Suprapubic skin (tissue), 4 donors: ENCODE results near the gene ZNF213. TPM values are rescaled to one million over a fixed set of nuclear protein-coding genes. Genes with fewer than 3 reads are reported as not detected.

Experiments used
- DNase-seq, 2 donors: peaks; one replicate each; pipeline ENCODE4 v3.0.0-alpha.2; 2019; ENCODE audit warnings: low spot score in 2 of 2
- H3K27ac ChIP-seq: fragments of 200-600 bp; sonication (generic); one replicate; pipeline ENCODE4 v1.5.1; 2019
- H3K27me3 ChIP-seq: fragments of 200-600 bp; sonication (generic); one replicate; pipeline ENCODE4 v1.5.1; 2019
- H3K36me3 ChIP-seq: fragments of 200-600 bp; sonication (generic); one replicate; pipeline ENCODE4 v1.5.1; 2019
- H3K4me1 ChIP-seq: fragments of 200-600 bp; sonication (generic); one replicate; pipeline ENCODE4 v1.5.1; 2019
- H3K4me3 ChIP-seq: fragments of 200-600 bp; sonication (generic); one replicate; pipeline ENCODE4 v1.5.1; 2019; ENCODE audit warnings: mild to moderate bottlenecking
- H3K9me3 ChIP-seq: fragments of 200-600 bp; sonication (generic); one replicate; pipeline ENCODE4 v1.5.1; 2019
- CTCF ChIP-seq, 2 donors: fragments of 200-600 bp in 1 of 2; fragments of 450-650 bp in 1 of 2; sonication (generic) in 1 of 2; IDR thresholded peaks; one replicate each; pipeline ENCODE4 v1.5.1; 2016 to 2019; ENCODE audit warnings: antibody characterized with exemption in 2 of 2, mild to moderate bottlenecking in 1 of 2, moderate library complexity in 1 of 2
- EP300 ChIP-seq: sonication (generic); formaldehyde crosslinking; IDR thresholded peaks from one replicate; pipeline ENCODE4 v1.6.1; 2017; ENCODE audit warnings: antibody characterized with exemption
- POLR2A ChIP-seq, 2 donors: fragments of 450-650 bp; IDR thresholded peaks; one replicate each; pipeline ENCODE4 v1.6.1; 2017; ENCODE audit warnings: antibody characterized with exemption in 2 of 2, mild to moderate bottlenecking in 2 of 2, moderate library complexity in 2 of 2
- POLR2AphosphoS5 ChIP-seq, 3 donors: sonication (generic); formaldehyde crosslinking; IDR thresholded peaks; one replicate each; pipeline ENCODE4 v1.6.1; 2017; ENCODE audit warnings: antibody characterized with exemption in 3 of 3
- WGBS: methylation state at CpG from one replicate; pipeline ENCODE4 v1.1.5; 2018; 5-methylcytosine and 5-hydroxymethylcytosine counted together
- total RNA-seq, 4 donors: library from RNA; depleted of rRNA; stranded (reverse); fragments of >200 nt; gene quantifications; one replicate each; pipeline ENCODE4 v1.1.0, GENCODE V29; 2016

ZNF213 gene
- total RNA-seq, 4 donors from 2014 or later, result 14.0 to 18.0 (median 16.4) TPM

GRCh38 chr16:3144321-3144983 is 9.6 kb downstream of the ZNF213 start:
- 58% methylated on average over 5 of the region's 18 CpGs for WGBS
- H3K4me1 ChIP-seq, result peaks cover 3% of the 10 kb centered on the region
- H3K4me3 ChIP-seq, result no peak overlapping the region
- H3K36me3 ChIP-seq, result peaks cover 32% of the 10 kb centered on the region
- no peak for TF ChIP-seq POLR2A (IDR thresholded peaks at IDR 0.05)
- TF ChIP-seq POLR2AphosphoS5 (IDR thresholded peaks at IDR 0.05), result no peak
- TF ChIP-seq CTCF (IDR thresholded peaks at IDR 0.05), result no peak
- TF ChIP-seq EP300, result no peak
- H3K9me3 ChIP-seq, result no peaks in the 10 kb centered on the region
- H3K27ac ChIP-seq, result no peak overlapping the region
- no peaks in the 10 kb centered on the region for H3K27me3 ChIP-seq
- DNase-seq, result no peak

GRCh38 chr16:3145151-3145550 is 10.3 kb downstream of the ZNF213 start:
- Histone ChIP-seq H3K4me1 (peaks cover 9% of the 10 kb centered on the region), H3K4me3 (no peak overlapping the region), H3K27me3 (no peaks in the 10 kb centered on the region), H3K27ac (no peak overlapping the region), H3K36me3 (peaks cover 26% of the 10 kb centered on the region), H3K9me3 (no peaks in the 10 kb centered on the region)
- DNase-seq, result no peak
- 92% methylated on average over 7 of the region's 10 CpGs for WGBS
- TF ChIP-seq EP300, result no peak
- TF ChIP-seq CTCF (IDR thresholded peaks at IDR 0.05), result no peak
- TF ChIP-seq POLR2AphosphoS5 (IDR thresholded peaks at IDR 0.05), result no peak

- H3K4me3 ChIP-seq, result no peak overlapping the region
- H3K9me3 ChIP-seq, result no peaks in the 10 kb centered on the region
- H3K27ac ChIP-seq, result no peak overlapping the region
- WGBS, result no CpG with 5 or more reads among the region's 12 CpGs
- no peak for DNase-seq
- TF ChIP-seq POLR2A (IDR thresholded peaks at IDR 0.05) (no peak), CTCF (IDR thresholded peaks at IDR 0.05) (no peak)
- peaks cover 10% of the 10 kb centered on the region for H3K4me1 ChIP-seq
- no peaks in the 10 kb centered on the region for H3K27me3 ChIP-seq
- peaks cover 23% of the 10 kb centered on the region for H3K36me3 ChIP-seq
Observed at GRCh38 chr16:3145660-3146059, 10.8 kb downstream of the ZNF213 start.

- H3K36me3 ChIP-seq, result peaks cover 7% of the 10 kb centered on the region
- H3K9me3 ChIP-seq, result no peaks in the 10 kb centered on the region
- no peak overlapping the region for H3K4me3 ChIP-seq
- DNase-seq, result no peak
- H3K27ac ChIP-seq, result no peak overlapping the region
- H3K4me1 ChIP-seq, result peaks cover 23% of the 10 kb centered on the region
- TF ChIP-seq POLR2AphosphoS5 (IDR thresholded peaks at IDR 0.05), result no peak
- 95% methylated on average over 4 of the region's 16 CpGs for WGBS
- H3K27me3 ChIP-seq, result no peaks in the 10 kb centered on the region
Observed at GRCh38 chr16:3147046-3147756, 12.4 kb downstream of the ZNF213 start.

- 98% methylated on average over 5 of the region's 5 CpGs for WGBS
- TF ChIP-seq POLR2AphosphoS5 (IDR thresholded peaks at IDR 0.05) (no peak), EP300 (no peak), CTCF (IDR thresholded peaks at IDR 0.05) (no peak), POLR2A (IDR thresholded peaks at IDR 0.05) (no peak)
- peaks cover 28% of the 10 kb centered on the region for H3K4me1 ChIP-seq
- no peak overlapping the region for H3K4me3 ChIP-seq
- DNase-seq, result no peak
- no peaks in the 10 kb centered on the region for H3K27me3 ChIP-seq
- no peaks in the 10 kb centered on the region for H3K9me3 ChIP-seq
- H3K36me3 ChIP-seq, result peaks cover 2% of the 10 kb centered on the region
- H3K27ac ChIP-seq, result no peak overlapping the region
Observed at GRCh38 chr16:3147757-3148104, 12.9 kb downstream of the ZNF213 start.
